Fibroblast of villous mesenchyme (primary cell): ENCODE measurements around the gene SPPL3. TPM values are rescaled to one million over a fixed set of nuclear protein-coding genes. Genes with fewer than 3 reads are reported as not detected.

ENCODE experiments used
- DNase-seq: peaks from one replicate; pipeline ENCODE4 v3.0.0-alpha.2; 2010; ENCODE audit warnings: low read depth
- H3K4me3 ChIP-seq: 2 replicates; pipeline ENCODE4 v1.5.1; 2011; ENCODE audit warnings: low read depth, mild to moderate bottlenecking, low read length
- total RNA-seq: library from RNA; depleted of rRNA; stranded (reverse); fragments of >200 nt; gene quantifications from 2 replicates; pipeline ENCODE4 v1.2.3, GENCODE V29; 2012
- TF ChIP-seq, protein P1 (sequence below): IDR thresholded peaks from 2 replicates; pipeline ENCODE4 v1.5.1; 2012; ENCODE audit warnings: low read depth, mild to moderate bottlenecking, low read length; ENCODE audit not compliant: insufficient read depth

SPPL3 gene
- total RNA-seq, 1 donor: 9.5 TPM

DNA sequence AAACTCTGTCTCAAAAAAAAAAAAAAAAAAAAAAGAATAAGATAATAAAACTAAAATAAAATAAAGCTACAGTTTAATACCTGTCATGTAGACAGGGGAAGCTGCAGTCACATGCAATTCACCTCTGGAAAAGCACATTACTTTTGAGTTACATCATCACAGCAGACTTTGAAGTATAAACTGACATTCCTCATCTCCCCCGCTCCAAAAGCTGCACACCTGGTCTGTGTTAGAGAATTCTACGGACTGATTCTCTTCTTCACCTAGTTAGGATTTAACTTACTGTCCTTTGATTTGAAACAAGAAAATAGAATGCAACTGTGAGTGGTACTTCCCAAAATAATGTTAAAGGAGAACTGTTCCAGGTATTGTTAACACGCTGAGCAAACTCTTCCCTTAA is 25.1 kb downstream of the SPPL3 start:
- TF ChIP-seq, protein P1, sequence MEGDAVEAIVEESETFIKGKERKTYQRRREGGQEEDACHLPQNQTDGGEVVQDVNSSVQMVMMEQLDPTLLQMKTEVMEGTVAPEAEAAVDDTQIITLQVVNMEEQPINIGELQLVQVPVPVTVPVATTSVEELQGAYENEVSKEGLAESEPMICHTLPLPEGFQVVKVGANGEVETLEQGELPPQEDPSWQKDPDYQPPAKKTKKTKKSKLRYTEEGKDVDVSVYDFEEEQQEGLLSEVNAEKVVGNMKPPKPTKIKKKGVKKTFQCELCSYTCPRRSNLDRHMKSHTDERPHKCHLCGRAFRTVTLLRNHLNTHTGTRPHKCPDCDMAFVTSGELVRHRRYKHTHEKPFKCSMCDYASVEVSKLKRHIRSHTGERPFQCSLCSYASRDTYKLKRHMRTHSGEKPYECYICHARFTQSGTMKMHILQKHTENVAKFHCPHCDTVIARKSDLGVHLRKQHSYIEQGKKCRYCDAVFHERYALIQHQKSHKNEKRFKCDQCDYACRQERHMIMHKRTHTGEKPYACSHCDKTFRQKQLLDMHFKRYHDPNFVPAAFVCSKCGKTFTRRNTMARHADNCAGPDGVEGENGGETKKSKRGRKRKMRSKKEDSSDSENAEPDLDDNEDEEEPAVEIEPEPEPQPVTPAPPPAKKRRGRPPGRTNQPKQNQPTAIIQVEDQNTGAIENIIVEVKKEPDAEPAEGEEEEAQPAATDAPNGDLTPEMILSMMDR: no peak
- no peak overlapping the region for H3K4me3 ChIP-seq
- DNase-seq: no peak

DNA sequence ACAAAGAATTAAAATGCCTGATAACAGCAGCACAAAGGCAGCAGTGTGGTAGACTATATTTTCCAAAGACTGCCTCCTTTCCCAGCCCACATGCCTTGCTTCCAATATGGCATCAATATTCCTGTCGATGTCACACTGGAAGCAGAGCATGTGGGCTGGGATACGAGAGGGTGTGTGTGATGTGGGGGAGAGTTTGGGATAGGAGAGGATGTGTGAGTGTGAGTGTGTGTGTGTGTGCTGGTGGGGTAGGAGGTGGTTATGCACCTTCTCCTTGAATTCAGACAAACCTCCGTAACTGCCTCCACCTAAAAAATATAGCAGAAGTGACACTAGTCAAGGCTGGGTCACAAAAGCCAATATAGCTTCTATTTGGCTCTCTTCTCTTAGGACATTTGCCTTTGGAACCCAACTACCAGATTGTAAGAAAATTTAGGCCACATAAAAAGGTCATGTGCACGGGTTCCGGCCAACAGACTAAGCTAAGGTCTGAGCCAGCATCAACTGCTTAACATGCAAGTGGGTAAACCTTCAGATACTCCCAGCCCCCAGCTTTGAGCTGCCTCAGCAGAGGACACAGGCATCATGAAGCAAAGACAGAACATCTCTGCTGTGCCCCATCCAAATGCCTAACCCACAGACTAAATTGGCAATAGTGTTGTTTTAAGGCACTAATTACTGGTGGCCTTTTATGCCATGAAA is 29.5 kb downstream of the SPPL3 start:
- TF ChIP-seq, protein P1: no peak
- no peak overlapping the region for H3K4me3 ChIP-seq
- DNase-seq: no peak

DNA sequence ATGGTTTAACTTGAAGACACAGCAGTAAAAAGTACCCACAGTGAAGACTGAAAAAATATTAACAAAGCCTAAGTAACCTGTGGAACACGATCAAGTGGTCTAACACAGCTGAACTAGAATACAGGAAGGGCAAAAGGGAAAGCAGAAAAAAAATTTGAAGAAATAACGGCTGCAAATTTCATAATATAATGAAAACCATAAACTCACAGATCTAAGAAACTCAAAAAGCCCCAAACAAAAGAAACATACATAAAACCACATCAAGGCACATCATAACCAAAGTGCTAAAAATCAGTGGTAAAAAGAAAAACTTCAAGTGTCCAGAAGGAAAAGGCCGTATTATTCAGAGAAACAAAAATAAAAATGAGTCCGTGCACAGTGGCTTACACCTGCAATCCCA is 30.9 kb downstream of the SPPL3 start:
- H3K4me3 ChIP-seq: no peak overlapping the region
- no peak for DNase-seq
- TF ChIP-seq, protein P1: no peak

DNA sequence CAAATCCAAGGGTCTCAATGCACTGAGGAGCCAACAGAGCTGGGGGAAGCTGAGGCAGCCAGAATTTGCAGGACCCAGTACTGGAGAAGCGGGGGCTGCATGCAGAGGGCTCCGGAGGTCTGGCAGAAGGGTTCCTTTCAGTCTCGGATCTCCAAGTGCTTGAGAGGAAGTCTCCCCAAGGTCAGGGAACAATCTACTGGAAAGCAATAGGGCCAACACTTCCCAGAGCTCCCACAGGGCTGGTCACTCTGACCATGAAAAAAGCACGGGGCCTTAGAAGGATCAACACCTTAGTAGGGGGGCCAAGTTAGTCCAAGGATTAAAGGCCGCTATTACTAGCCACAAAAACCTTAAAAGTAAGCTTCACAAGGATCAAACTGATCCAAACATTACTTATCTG is 31.7 kb downstream of the SPPL3 start:
- TF ChIP-seq, protein P1: no peak
- no peak for DNase-seq
- no peak overlapping the region for H3K4me3 ChIP-seq

DNA sequence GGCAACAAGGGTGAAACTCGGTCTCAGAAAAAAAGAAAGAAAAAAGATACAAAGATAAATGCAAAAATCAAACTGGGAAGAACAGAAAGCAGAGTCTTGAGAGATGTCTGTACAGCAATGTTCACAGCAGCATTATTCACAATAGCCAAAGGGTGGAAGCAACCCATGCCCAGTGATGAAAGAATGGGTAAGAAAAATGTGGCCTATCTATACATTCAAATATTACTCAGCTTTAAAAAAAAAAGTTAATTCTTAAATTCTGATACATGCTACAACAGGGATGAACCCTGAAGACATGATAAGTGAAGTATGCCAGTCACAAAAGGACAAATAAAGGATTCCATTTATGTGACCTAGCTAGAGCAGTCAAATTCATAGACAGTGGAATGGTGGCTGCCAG is 33.7 kb downstream of the SPPL3 start:
- TF ChIP-seq, protein P1: no peak
- no peak overlapping the region for H3K4me3 ChIP-seq
- DNase-seq: no peak

DNA sequence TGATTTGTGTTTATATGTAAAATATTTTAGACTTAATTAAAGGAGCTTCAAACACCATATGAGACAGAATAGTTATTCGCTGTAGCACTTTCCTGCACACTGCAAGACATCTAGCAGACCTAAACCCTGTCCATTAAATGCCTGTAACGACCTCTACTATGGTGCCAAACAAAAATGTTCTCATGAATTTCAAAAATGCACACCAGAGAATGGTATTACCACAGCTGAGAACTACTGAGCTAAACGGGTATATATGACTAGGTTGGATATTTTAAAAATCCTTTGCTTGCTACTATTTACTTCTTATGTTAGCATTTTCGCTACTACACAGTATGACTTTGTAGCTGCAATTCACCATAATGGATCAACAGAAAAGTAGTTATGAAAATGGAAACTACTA is 34.8 kb downstream of the SPPL3 start:
- H3K4me3 ChIP-seq: no peak overlapping the region
- TF ChIP-seq, protein P1: no peak
- DNase-seq: no peak

DNA sequence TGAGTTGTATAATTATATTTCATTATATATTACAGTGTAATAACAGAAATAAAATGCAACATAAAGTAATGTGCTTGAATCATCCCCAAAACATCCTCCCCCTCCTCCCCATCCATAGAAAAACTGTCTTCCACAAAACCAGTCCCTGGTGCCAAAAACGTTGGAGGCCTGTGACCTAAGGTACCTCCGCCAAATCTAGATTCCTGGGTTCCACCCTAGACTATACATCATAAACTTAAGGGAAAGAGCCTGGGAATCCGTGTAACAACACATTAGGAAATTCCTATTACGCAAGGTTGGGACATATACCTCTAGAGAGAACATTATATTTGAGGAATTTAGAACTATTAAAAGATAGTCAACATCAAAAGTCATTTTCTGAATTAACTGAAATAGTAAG is 38.0 kb downstream of the SPPL3 start:
- TF ChIP-seq, protein P1: no peak
- DNase-seq: peak; percentile 83
- no peak overlapping the region for H3K4me3 ChIP-seq
